ENCODE data around the gene TLX1.

GRCh38 chr10:101107771-101108170, 23.3 kb upstream of the TLX1 start:
- TF ChIP-seq POLR2A (IDR thresholded peaks at IDR 0.05) = no peak
- TF ChIP-seq, protein P1, sequence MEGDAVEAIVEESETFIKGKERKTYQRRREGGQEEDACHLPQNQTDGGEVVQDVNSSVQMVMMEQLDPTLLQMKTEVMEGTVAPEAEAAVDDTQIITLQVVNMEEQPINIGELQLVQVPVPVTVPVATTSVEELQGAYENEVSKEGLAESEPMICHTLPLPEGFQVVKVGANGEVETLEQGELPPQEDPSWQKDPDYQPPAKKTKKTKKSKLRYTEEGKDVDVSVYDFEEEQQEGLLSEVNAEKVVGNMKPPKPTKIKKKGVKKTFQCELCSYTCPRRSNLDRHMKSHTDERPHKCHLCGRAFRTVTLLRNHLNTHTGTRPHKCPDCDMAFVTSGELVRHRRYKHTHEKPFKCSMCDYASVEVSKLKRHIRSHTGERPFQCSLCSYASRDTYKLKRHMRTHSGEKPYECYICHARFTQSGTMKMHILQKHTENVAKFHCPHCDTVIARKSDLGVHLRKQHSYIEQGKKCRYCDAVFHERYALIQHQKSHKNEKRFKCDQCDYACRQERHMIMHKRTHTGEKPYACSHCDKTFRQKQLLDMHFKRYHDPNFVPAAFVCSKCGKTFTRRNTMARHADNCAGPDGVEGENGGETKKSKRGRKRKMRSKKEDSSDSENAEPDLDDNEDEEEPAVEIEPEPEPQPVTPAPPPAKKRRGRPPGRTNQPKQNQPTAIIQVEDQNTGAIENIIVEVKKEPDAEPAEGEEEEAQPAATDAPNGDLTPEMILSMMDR (IDR thresholded peaks at IDR 0.05) = no peak
